ENCODE data around the gene CLCC1.
"Not testable (repeated sequence)": the region's sequence is repeated elsewhere in the genome, so short reads cannot be mapped to it uniquely, and the experiment has no call there.

CLCC1 gene

DNA sequence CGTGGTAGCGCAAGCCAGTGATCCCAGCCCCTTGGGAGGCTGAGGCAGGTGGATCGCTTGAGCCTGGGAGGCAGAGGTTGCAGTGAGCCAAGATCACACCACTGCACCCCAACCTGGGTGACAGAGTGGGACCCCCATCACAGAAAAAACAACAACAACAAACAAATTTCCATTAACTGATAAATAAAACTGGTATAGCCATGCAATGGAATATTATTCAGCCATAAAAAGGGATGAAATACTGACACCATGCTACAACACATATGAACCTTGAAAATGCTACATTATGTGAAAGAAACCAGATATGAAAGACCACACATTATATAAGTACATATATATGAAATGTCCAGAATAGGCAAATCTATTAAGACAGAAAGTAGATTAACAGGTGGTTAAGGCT is 12.0 kb downstream of the CLCC1 start:
- no peaks in the 10 kb centered on the region for H3K9me3 Mint-ChIP-seq (ENCODE audit: low read depth)
- H3K27ac Mint-ChIP-seq, result no peak overlapping the region
- peaks cover 29% of the 10 kb centered on the region for H3K4me1 Mint-ChIP-seq (ENCODE audit: low read depth)
- no peak overlapping the region for H3K4me3 Mint-ChIP-seq
- no peaks in the 10 kb centered on the region for H3K27me3 Mint-ChIP-seq
- H3K36me3 Mint-ChIP-seq, result peaks cover 19% of the 10 kb centered on the region

GRCh38 chr1:108949044-108949443 is 14.2 kb downstream of the CLCC1 start:
- Mint-ChIP-seq H3K36me3 (peaks cover 16% of the 10 kb centered on the region), H3K27ac (no peak overlapping the region), H3K4me1 (ENCODE audit: low read depth) (peaks cover 18% of the 10 kb centered on the region), H3K9me3 (ENCODE audit: low read depth) (no peaks in the 10 kb centered on the region), H3K4me3 (no peak overlapping the region), H3K27me3 (no peaks in the 10 kb centered on the region)

- Mint-ChIP-seq H3K36me3 (peaks cover 10% of the 10 kb centered on the region), H3K4me3 (no peak overlapping the region), H3K27ac (no peak overlapping the region), H3K27me3 (no peaks in the 10 kb centered on the region), H3K9me3 (ENCODE audit: low read depth) (no peaks in the 10 kb centered on the region), H3K4me1 (ENCODE audit: low read depth) (peaks cover 14% of the 10 kb centered on the region)
Measured at GRCh38 chr1:108947871-108948525, 15.3 kb downstream of the CLCC1 start.

DNA sequence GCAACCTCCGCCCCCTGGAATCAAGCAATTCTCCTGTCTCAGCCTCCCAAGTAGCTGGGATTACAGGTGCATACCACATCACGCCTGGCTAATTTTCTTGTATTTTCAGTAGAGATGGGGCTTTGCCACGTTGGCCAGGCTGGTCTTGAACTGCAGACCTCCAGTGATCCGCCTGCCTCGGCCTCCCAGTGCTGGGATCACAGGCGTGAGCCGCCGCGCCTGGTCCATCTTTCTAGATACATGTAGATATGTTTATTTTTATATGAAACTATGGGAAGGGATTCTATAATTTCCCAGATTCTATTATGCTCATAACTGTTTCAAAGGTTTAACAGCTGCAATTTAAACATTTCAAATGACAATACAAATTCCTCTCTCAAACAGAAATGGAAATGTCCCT is 27.1 kb downstream of the CLCC1 start:
- Mint-ChIP-seq H3K4me3 (no peak overlapping the region), H3K36me3 (peaks cover 15% of the 10 kb centered on the region), H3K9me3 (ENCODE audit: low read depth) (no peaks in the 10 kb centered on the region), H3K27me3 (no peaks in the 10 kb centered on the region), H3K4me1 (ENCODE audit: low read depth) (no peaks in the 10 kb centered on the region), H3K27ac (no peak overlapping the region)

DNA sequence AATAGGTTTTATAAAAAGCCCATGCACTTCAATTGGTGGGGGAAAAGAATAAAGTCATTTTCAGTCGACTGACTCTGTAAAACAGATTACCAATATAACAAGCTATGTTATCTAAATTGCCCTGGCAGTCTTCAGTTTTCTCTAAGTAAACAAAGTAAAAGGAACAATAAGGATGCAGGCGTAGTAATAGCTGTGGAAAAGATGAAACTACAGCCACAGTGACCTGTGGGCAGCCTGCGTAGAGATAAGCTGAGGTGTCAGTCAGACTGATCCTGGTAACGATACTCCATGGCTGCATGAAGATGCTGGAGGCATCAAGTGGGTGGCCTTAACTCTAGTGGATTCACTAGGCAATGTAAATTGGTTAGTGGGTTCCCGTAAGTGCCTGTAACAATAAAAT is 29.3 kb downstream of the CLCC1 start:
- H3K27ac Mint-ChIP-seq, result no peak overlapping the region
- H3K4me1 Mint-ChIP-seq (ENCODE audit: low read depth), result no peaks in the 10 kb centered on the region
- no peaks in the 10 kb centered on the region for H3K9me3 Mint-ChIP-seq (ENCODE audit: low read depth)
- no peak overlapping the region for H3K4me3 Mint-ChIP-seq
- peaks cover 16% of the 10 kb centered on the region for H3K36me3 Mint-ChIP-seq
- no peaks in the 10 kb centered on the region for H3K27me3 Mint-ChIP-seq

DNA sequence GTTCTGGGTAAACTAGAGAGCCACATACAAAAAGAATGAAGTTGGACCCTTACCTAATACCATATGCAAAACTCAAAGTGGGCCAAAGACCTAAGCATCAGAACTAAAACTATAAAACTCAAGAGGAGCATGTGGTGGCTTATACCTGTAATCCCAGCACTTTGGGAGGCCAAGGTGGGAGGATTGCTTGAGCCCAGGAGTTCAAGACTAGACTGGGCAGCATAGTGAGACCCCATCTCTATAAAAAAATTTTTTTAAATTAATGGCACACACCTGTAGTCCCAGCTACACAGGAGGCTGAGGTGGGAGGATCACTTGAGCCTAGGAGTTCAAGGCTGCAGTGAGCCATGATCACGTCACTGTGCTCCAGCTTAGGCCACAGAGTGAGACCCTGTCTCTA is 35.7 kb downstream of the CLCC1 start:
- not testable (repeated sequence) for H3K9me3 Mint-ChIP-seq (ENCODE audit: low read depth); H3K27ac Mint-ChIP-seq; H3K36me3 Mint-ChIP-seq; H3K4me1 Mint-ChIP-seq (ENCODE audit: low read depth); H3K27me3 Mint-ChIP-seq; H3K4me3 Mint-ChIP-seq

GRCh38 chr1:108925920-108926319 is 37.4 kb downstream of the CLCC1 start:
- no peaks in the 10 kb centered on the region for H3K4me1 Mint-ChIP-seq (ENCODE audit: low read depth)
- H3K36me3 Mint-ChIP-seq, result peaks cover 6% of the 10 kb centered on the region
- no peaks in the 10 kb centered on the region for H3K27me3 Mint-ChIP-seq
- H3K9me3 Mint-ChIP-seq (ENCODE audit: low read depth), result no peaks in the 10 kb centered on the region
- H3K27ac Mint-ChIP-seq, result no peak overlapping the region
- H3K4me3 Mint-ChIP-seq, result no peak overlapping the region

DNA sequence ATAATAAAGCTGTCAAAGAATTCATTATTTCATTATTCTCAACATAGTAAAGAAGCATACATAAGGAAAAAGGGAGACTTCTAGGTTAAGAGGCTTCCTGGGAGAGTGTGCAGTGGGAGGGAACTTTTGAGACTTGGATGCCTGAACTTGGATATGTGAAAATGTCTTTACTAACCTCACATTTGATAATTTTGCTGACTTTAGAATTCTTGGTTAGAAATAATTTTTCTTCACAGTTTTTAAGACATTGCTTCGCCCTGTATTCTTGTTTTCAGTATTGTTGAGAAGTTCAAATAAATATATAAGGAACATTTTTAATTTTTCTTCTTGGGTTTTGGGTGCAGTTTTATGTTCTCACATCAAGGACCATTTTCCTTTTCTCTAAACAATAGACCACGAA is 46.5 kb downstream of the CLCC1 start:
- Mint-ChIP-seq H3K27me3 (no peaks in the 10 kb centered on the region), H3K36me3 (no peaks in the 10 kb centered on the region), H3K9me3 (ENCODE audit: low read depth) (no peaks in the 10 kb centered on the region), H3K27ac (no peak overlapping the region), H3K4me3 (no peak overlapping the region), H3K4me1 (ENCODE audit: low read depth) (no peaks in the 10 kb centered on the region)

Measured in activated naive CD8-positive, alpha-beta T cell (primary cell).